Neural crest cell (in vitro differentiated cells): ENCODE results near the gene NOVA2. TPM values are rescaled to one million over a fixed set of nuclear protein-coding genes. Genes with fewer than 3 reads are reported as not detected.

Source experiments
- DNase-seq: peaks from one replicate; pipeline ENCODE4 v3.0.0; 2021; ENCODE audit warnings: low read depth, mixed read lengths, low spot score
- H3K27ac Mint-ChIP-seq: one replicate; pipeline ENCODE4 v1.8.0; 2021; ENCODE audit warnings: mild to moderate bottlenecking, mixed read lengths; ENCODE audit not compliant: unreplicated experiment
- H3K27me3 Mint-ChIP-seq: 2 replicates; pipeline ENCODE4 v1.8.0; 2021; ENCODE audit warnings: low read depth, mild to moderate bottlenecking, mixed read lengths
- H3K36me3 Mint-ChIP-seq: 2 replicates; pipeline ENCODE4 v1.8.0; 2021; ENCODE audit warnings: low read depth, mild to moderate bottlenecking, mixed read lengths
- H3K4me1 Mint-ChIP-seq: 2 replicates; pipeline ENCODE4 v1.8.0; 2021; ENCODE audit warnings: mixed read lengths
- H3K4me3 Mint-ChIP-seq: one replicate; pipeline ENCODE4 v1.8.0; 2021; ENCODE audit warnings: mild to moderate bottlenecking, mixed read lengths
- H3K9me3 Mint-ChIP-seq: 2 replicates; pipeline ENCODE4 v1.8.0; 2021; ENCODE audit warnings: mixed read lengths
- CTCF ChIP-seq: fragments of 200-600 bp; sonication (generic); conservative IDR thresholded peaks from 2 replicates; pipeline ENCODE4 v1.5.0; 2021; ENCODE audit warnings: antibody characterized with exemption, mild to moderate bottlenecking
- total RNA-seq: library from RNA; stranded (reverse); gene quantifications from 2 replicates; pipeline ENCODE4 v1.2.1, GENCODE V29; 2021

The NOVA2 gene
- total RNA-seq, 1 donor from 2014 or later: 25.5 TPM

- TF ChIP-seq CTCF: no peak
- no peak overlapping the region for H3K27ac Mint-ChIP-seq
- H3K27me3 Mint-ChIP-seq: peaks cover 60% of the 10 kb centered on the region
- peak overlapping the region; percentile 59 for H3K4me3 Mint-ChIP-seq
- no peaks in the 10 kb centered on the region for H3K36me3 Mint-ChIP-seq
- no peak for DNase-seq
- H3K4me1 Mint-ChIP-seq: peaks cover 23% of the 10 kb centered on the region
- H3K9me3 Mint-ChIP-seq: no peaks in the 10 kb centered on the region
Observed at GRCh38 chr19:45969676-45970075, 4.0 kb downstream of the NOVA2 start.

DNA sequence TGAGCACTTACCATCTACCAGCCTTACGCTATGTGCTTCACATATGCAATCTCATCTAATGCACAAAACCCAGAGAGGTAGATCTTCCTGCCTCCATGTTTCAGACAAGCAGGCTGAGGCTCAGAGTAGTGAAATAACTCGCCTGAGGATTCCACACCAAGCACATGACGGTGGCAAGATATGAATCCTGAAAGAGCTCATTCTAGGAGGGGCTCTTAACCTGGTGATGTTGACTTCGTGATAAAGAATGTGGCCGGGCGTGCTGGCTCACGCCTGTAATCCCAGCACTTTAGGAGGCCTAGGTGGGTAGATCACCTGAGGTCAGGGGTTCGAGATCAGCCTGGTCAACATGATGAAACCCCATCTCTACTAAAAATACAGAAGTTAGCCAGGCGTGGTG is 5.0 kb downstream of the NOVA2 start:
- no peaks in the 10 kb centered on the region for H3K36me3 Mint-ChIP-seq
- H3K27ac Mint-ChIP-seq: no peak overlapping the region
- no peaks in the 10 kb centered on the region for H3K9me3 Mint-ChIP-seq
- H3K4me3 Mint-ChIP-seq: no peak overlapping the region
- H3K4me1 Mint-ChIP-seq: peaks cover 18% of the 10 kb centered on the region
- no peak for DNase-seq
- peaks cover 55% of the 10 kb centered on the region for H3K27me3 Mint-ChIP-seq
- TF ChIP-seq CTCF: no peak

DNA sequence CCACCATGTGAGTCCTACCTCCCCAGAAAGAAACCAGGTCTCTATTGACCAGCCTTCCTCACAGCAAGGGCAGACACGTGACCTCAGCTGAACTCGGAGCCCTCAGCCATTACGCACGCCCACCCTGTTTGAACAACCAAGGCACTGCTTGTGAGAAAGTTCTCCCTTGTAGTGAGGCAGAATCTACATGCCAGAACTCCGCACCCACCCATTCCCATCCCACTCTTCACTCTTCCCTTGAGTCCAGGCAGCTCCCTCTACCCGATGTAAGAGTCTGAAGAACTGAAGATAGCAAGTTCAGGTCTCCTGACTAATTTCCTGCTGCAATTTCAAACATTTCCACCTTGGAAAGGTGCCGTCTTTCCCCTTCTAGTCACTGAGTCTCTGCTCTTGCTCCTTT is 6.4 kb downstream of the NOVA2 start:
- H3K36me3 Mint-ChIP-seq: no peaks in the 10 kb centered on the region
- H3K4me3 Mint-ChIP-seq: no peak overlapping the region
- no peak for DNase-seq
- H3K9me3 Mint-ChIP-seq: no peaks in the 10 kb centered on the region
- no peak overlapping the region for H3K27ac Mint-ChIP-seq
- H3K4me1 Mint-ChIP-seq: peaks cover 12% of the 10 kb centered on the region
- no peak for TF ChIP-seq CTCF
- H3K27me3 Mint-ChIP-seq: peaks cover 49% of the 10 kb centered on the region

- Mint-ChIP-seq H3K4me3 (no peak overlapping the region), H3K9me3 (no peaks in the 10 kb centered on the region), H3K27me3 (peaks cover 24% of the 10 kb centered on the region), H3K4me1 (peaks cover 37% of the 10 kb centered on the region), H3K27ac (no peak overlapping the region), H3K36me3 (peaks cover 7% of the 10 kb centered on the region)
- no peak for TF ChIP-seq CTCF
- no peak for DNase-seq
Observed at GRCh38 chr19:45962021-45962420, 11.6 kb downstream of the NOVA2 start.

- peaks cover 20% of the 10 kb centered on the region for H3K27me3 Mint-ChIP-seq
Observed at GRCh38 chr19:45960595-45961235, 12.9 kb downstream of the NOVA2 start.

More at GRCh38 chr19:45960595-45961235, 12.9 kb downstream of the NOVA2 start:
- no peak for TF ChIP-seq CTCF
- peaks cover 40% of the 10 kb centered on the region for H3K4me1 Mint-ChIP-seq
- DNase-seq: no peak
- H3K36me3 Mint-ChIP-seq: peaks cover 7% of the 10 kb centered on the region
- H3K9me3 Mint-ChIP-seq: no peaks in the 10 kb centered on the region
- no peak overlapping the region for H3K4me3 Mint-ChIP-seq
- H3K27ac Mint-ChIP-seq: peak overlapping the region; percentile 65
